ENCODE data around the gene FAM174B. TPM values are rescaled to one million over a fixed set of nuclear protein-coding genes. Genes with fewer than 3 reads are reported as not detected.

Gene FAM174B
- total RNA-seq, 1 donor from 2014 or later = 57.7 TPM

- ATAC-seq = no peak
- no peak overlapping the region for H3K27ac ChIP-seq
- no peak overlapping the region for H3K4me3 ChIP-seq
- no peaks in the 10 kb centered on the region for H3K36me3 ChIP-seq
- H3K27me3 ChIP-seq (ENCODE audit: low read depth) = no peaks in the 10 kb centered on the region
- no peaks in the 10 kb centered on the region for H3K9me3 ChIP-seq
- no peaks in the 10 kb centered on the region for H3K4me1 ChIP-seq
- intact Hi-C loops (cut with DNase I) = no loop called here
- DNase-seq = no peak
- no peak for TF ChIP-seq CTCF (IDR thresholded peaks at IDR 0.05)
Measured at GRCh38 chr15:92586383-92586942, 69.1 kb downstream of the FAM174B start.

DNA sequence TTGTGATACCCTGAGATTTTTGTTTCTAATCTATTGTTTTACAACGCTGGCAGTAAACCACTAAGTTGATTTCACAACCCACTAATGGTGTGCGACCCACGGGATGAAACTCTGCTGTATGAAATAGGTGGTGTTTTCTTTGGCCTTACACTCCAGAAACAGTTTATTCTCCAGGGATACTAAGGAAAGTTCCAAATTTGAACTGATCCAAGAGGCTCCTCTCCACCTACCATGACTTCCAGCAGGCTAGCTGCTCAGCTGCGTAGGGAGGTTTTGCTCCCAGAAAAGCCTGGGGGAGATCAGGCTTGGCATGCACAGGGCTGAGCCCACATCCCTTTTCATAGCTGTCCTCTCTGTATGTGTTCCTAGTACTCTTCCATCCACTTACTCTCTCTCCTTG lies 71.5 kb downstream of the FAM174B start:
- no peak for ATAC-seq
- Histone ChIP-seq H3K4me3 (no peak overlapping the region), H3K9me3 (no peaks in the 10 kb centered on the region), H3K27ac (no peak overlapping the region), H3K36me3 (no peaks in the 10 kb centered on the region), H3K4me1 (no peaks in the 10 kb centered on the region), H3K27me3 (ENCODE audit: low read depth) (no peaks in the 10 kb centered on the region)
- intact Hi-C loops (cut with DNase I) = no loop called here
- no peak for DNase-seq
- no peak for TF ChIP-seq CTCF (IDR thresholded peaks at IDR 0.05)

DNA sequence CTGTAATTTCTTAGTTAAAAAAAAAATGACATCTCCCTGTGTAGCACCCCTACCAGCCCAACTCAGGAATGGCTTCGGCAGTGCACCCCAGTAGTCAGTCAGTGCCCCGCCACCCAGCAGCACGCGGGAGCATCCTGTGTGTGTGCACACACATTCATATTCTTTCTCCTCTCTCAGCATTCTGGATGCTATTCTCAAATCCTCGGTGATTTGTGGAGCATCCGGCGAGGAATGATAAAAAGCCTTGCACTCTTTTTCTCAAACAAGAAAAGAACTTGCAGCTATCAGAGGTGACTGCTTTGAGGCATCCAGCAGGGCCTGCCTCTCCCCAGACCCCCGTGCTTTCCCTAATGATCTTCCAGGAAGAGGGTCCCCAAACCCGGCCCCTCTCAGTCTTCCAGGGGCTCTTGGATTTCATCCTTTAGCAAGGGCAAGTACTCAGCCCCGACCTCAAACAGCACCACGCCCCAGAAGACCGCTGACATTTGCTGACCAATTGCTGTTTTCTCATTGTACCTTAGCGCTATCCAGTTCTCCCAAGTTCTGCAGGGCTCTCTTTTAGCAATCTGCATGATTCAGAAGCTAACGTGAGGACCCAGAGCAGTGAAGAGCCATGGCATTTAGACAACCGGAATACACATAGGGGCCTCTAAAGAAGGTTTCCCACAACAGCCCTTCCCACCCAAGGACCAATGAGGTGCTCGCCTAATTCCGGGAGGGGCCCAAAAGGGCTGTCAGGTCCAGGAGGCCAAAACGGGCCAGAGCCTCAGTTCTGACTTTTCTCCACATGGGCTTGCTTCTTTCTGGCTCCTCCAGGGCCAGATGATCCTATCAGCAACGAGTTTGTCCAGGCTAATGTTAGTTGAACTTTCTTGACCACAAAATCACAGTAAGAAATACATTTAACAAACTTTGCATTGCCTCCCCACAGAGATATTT lies 72.2 kb downstream of the FAM174B start:
- Histone ChIP-seq H3K4me1 (no peaks in the 10 kb centered on the region), H3K4me3 (no peak overlapping the region), H3K27me3 (ENCODE audit: low read depth) (no peaks in the 10 kb centered on the region), H3K9me3 (no peaks in the 10 kb centered on the region), H3K27ac (no peak overlapping the region), H3K36me3 (no peaks in the 10 kb centered on the region)
- no peak for TF ChIP-seq CTCF (IDR thresholded peaks at IDR 0.05)
- no peak for ATAC-seq
- no peak for DNase-seq
- intact Hi-C loops (cut with DNase I) = no loop called here

DNA sequence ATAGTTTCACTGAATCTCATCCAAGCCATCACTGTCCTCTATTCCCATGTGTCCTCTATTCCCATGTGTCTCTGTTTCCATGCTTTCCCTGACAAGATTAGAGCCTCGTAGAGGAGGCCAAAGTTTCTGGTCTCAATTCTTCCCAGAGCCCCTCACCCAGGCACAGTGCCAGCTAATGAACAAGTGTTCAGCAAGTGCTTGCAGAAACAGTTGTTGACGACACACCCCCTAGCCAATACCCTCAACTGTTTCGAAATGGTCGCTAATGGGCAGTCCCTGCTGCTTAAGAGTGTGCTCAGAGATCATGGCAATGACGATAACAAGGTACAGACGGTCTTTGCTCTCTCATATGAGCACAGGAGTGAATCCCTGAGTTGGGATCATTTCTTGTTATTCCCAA lies 73.4 kb downstream of the FAM174B start:
- TF ChIP-seq CTCF (IDR thresholded peaks at IDR 0.05) = no peak
- no peak for ATAC-seq
- Histone ChIP-seq H3K4me1 (no peaks in the 10 kb centered on the region), H3K4me3 (no peak overlapping the region), H3K36me3 (no peaks in the 10 kb centered on the region), H3K27me3 (ENCODE audit: low read depth) (no peaks in the 10 kb centered on the region), H3K9me3 (no peaks in the 10 kb centered on the region), H3K27ac (no peak overlapping the region)
- DNase-seq = no peak
- intact Hi-C loops (cut with DNase I) = no loop called here

GRCh38 chr15:92580933-92581445 lies 74.6 kb downstream of the FAM174B start:
- no peaks in the 10 kb centered on the region for H3K4me1 ChIP-seq
- no peak for TF ChIP-seq CTCF (IDR thresholded peaks at IDR 0.05)
- H3K9me3 ChIP-seq = no peaks in the 10 kb centered on the region
- no peaks in the 10 kb centered on the region for H3K36me3 ChIP-seq
- H3K27me3 ChIP-seq (ENCODE audit: low read depth) = no peaks in the 10 kb centered on the region
- H3K4me3 ChIP-seq = no peak overlapping the region
- no peak for ATAC-seq
- H3K27ac ChIP-seq = no peak overlapping the region
- intact Hi-C loops (cut with DNase I) = no loop called here
- DNase-seq = no peak

Measured in lower lobe of right lung (tissue), 2 donors.